SK-N-DZ (cell line): ENCODE results near the gene LYRM7. TPM values are rescaled to one million over a fixed set of nuclear protein-coding genes. Genes with fewer than 3 reads are reported as not detected.
"Not testable (repeated sequence)": the region's sequence is repeated elsewhere in the genome, so short reads cannot be mapped to it uniquely, and the experiment has no call there.

Source experiments
- DNase-seq: peaks from one replicate; pipeline ENCODE4 v3.0.0-alpha.2; 2015; ENCODE audit warnings: low spot score
- polyA plus RNA-seq, 2 experiments: library from polyadenylated mRNA; depleted of rRNA; stranded (reverse); fragments of >200 nt; gene quantifications; 2 replicates each; pipeline ENCODE4 v1.2.3, GENCODE V29; 2014

LYRM7 gene
- polyA plus RNA-seq (2014; cell fraction: cytosol; rRNA removed): 15.4 and 17.6 TPM in 2 replicates
- 6.4 and 13.2 TPM in 2 replicates for polyA plus RNA-seq (2014; cell fraction: nucleus; rRNA removed)

- DNase-seq: peak; percentile 100
Measured at GRCh38 chr5:131170540-131171275, at the start of gene LYRM7. LYRM7 (plus strand) TSS chr5:131170944; CDS start chr5:131171021, 77 bp downstream.

DNA sequence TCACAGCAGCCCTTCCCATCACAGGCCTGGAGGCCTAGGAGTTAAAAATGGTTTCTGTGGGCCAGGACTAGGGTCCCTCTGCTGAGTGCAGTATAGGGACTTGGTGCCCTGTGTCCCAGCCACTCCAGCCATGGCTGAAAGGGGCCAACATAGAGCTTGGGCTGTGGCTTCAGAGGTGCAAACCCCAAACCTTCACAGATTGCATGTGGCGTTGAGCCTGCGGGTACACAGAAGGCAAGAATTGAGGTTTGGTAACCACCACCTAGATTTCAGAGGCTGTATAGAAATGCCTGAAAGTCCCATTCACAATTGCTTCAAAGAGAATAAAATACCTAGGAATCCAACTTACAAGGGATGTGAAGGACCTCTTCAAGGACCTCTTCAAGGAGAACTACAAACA lies 43.5 kb upstream of the LYRM7 start:
- DNase-seq: not testable (repeated sequence)

DNA sequence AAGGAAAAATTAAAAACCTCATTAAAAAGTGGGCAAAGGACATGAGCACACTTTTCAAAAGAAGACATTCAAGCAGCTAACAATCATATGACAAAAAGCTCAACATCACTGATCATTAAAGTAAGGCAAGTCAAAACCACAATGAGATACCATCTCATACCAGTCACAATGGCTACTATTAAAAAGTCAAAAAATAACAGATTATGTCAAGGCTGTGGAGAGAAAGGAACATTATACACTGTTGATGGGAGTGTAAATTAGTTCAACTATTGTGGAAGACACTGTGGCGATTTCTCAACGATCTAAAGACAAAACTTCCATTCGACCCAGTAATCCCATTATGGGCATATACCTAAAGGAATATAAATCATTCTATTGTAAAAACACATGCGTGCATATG lies 41.4 kb upstream of the LYRM7 start:
- DNase-seq: no peak

DNA sequence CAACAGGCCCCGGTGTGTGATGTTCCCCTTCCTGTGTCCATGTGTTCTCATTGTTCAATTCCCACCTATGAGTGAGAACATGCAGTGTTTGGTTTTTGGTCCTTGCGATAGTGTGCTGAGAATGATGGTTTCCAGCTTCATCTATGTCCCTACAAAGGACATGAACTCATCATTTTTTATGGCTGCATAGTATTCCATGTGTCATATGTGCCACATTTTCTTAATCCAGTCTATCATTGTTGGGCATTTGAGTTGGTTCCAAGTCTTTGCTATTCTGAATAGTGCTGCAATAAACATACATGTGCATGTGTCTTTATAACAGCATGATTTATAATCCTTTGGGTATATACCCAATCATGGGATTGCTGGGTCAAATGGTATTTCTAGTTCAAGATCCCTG lies 37.7 kb upstream of the LYRM7 start:
- not testable (repeated sequence) for DNase-seq

DNA sequence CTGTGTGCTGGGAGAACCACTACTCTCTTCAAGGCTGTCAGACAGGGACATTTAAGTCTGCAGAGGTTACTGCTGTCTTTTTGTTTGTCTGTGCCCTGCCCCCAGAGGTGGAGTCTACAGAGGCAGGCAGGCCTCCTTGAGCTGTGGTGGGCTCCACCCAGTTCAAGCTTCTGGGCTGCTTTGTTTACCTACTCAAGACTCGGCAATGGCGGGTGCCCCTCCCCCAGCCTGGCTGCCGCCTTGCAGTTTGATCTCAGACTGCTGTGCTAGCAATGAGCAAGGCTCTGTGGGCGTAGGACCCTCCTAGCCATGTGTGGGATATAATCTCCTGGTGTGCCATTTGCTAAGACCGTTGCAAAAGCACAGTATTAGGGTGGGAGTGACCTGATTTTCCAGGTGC lies 32.3 kb upstream of the LYRM7 start:
- DNase-seq: not testable (repeated sequence)

- no peak for DNase-seq
Measured at GRCh38 chr5:131139321-131139720, 31.4 kb upstream of the LYRM7 start.

- DNase-seq: no peak
Measured at GRCh38 chr5:131142970-131143617, 27.6 kb upstream of the LYRM7 start.

DNA sequence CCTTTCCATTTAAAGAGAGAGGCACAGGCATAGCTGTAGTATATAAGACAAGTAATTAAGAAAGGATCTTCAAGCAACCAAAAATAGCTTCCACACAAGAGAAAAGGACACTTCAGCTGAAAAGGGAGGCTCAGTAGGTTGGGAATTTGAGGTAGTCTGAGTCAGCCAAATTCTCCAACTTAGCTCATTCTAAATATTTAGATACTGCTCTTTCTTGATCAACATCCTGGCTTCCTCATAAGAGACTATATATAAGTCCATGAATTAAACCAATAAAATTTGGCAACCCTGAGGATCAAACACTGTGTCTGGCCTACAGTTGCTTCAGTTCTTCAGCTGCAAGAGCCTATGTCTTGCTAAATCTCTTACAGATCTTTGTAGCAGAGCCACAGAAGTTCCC lies 23.5 kb upstream of the LYRM7 start:
- DNase-seq: no peak

DNA sequence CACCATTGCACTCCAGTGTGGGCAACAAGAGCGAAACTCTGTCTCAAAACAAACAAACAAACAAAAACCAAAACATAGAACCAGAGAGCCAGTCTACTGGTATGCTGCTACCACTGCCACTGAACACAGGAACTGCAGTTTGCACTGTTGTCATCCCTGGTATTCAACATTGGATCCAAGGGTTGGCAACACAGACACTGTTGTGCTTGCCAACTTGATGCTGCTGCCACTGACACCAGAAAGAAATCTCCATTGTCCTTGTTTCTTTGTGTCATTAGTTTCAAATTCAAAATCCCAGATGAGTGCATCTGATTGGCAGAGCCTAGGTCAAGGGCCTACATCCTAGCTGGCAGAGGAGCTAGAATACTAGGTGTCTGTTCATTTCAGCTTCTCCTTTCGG lies 21.9 kb upstream of the LYRM7 start:
- no peak for DNase-seq

- DNase-seq: no peak
Measured at GRCh38 chr5:131150408-131150807, 20.3 kb upstream of the LYRM7 start.

DNA sequence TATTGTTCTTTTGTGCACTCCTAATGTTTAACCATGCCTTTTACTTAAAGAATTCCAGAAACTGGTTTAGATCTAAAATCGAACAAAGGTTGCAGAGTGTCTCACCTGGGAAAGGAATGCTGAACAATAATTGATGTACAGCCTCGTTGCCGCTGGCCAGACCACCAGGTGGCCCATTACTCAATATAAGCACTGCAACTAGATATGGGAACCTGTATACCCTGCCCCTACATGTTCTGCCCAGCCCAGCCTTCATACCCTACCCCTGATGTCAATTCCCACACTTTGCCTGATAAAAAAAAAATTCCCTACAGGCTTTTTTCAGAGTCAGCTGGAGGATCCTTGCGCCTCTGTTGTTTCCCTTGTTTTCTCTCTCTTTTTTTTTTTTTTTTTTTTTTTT lies 19.5 kb upstream of the LYRM7 start:
- no peak for DNase-seq

- DNase-seq: no peak
Measured at GRCh38 chr5:131156385-131156784, 14.4 kb upstream of the LYRM7 start.

GRCh38 chr5:131156957-131157356 lies 13.8 kb upstream of the LYRM7 start:
- DNase-seq: no peak

- no peak for DNase-seq
Measured at GRCh38 chr5:131160134-131160533, 10.6 kb upstream of the LYRM7 start.

DNA sequence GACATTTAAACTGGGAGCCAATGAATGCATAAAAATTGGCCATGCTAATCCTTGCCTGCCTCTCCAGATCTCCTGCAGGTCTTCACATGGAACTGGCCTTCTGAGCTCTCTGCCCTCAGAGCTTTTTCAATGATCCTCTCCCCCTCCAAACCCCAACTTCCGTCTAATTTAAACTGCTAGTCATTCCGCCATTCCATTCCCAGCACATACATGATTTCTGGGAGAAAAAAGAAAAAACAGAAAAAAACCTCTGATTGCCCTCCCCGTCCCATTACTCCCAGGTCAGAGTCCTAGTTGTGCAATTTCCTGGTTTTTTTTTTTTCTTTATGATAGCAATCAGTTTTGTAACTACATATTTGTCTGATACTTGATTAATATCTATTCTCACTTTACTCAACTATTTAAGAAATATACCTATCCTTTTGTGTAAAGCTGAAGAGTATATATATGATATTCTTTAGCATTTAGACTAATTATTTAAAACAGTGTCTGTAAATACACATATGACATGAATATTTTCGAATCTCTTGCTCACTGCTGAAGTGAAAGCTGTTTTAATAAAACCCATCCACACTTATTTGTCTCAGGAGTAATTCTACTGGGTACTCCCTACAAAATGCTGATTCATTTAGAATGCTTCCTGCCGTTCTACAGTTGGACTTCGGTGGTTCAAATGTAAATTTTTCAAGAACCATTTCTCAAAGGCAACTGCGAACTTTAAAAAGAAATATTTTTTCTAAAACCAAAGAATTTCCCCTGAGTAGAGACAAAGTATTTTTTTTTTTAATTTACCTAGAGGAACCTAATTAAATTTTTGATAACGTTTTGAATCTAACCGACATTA lies 7.2 kb upstream of the LYRM7 start:
- no peak for DNase-seq

DNA sequence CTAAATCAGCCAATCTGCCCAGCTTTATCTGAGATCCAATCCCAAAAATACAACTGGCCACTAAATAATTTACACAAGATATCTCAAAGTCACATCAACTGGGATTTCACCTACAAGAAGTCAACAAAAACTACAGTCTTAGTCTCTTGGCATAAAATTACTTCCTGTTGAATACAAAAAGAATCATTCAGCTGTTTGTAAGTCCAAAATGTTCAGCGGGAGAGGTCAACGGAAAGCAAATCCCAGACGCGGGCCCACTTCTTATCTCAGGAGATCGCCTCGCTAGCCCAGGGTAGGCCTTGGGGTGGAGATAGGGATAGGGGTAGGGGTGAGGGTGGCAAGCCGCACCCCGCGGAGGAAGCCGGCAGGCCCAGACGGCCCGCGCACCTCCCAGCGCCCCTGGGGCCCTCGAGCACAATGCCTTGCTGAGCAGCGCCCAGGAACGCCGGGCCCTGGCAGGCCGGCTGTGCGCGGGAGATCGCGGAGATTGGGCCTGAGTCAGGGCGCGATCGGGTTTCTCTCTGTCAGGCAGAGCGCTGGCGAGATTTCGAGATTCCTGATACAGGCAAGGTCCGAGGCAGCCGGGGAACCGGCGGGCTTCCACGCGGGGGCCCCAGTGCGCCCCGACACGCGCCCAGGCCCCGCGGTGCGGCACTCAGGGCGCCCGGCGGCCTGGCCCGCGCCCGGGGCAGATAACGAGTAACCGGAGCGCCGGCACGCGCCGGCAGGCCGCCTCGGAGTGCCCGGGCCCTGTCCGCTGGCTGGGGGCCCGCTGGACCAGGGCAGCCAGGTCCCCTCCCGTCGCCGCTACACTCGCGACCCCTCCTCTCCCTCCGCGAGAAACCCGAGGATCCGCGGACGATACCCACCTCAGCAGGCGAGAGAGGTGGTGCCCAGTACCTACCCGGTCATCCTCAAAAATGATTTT lies 6.3 kb upstream of the LYRM7 start:
- peak; percentile 84 for DNase-seq

DNA sequence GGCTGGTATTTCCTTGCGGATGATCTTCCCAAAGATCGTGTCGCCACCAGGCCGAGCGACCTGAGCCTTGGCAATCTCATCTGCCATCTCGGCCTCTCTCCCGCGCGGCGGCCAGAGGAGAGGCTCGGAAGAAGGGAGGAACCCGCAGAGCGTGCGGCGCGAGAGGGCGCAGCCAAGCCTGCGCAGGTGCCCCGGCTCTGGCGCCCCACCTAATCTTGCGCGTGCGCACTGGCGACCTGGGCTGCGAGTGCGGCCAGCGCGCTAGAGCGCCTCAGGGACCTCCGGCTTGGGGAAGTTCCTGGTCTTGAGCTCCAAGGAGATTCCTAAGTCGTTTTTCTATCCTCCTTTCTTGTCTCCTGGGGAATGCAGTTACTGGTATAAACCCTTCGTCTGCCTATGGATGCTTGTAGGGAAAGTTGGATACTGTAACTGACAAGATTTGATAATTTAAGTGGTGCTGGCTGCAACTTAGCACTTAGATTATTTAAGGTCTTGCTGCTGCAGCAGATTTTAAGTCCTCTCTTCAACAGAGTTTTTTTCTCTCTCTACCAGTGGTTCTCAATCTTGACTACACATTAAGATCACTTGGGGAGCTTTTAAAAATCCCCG lies 5.5 kb upstream of the LYRM7 start, which contains the start of gene HINT1:
Gene HINT1, minus strand, starts transcription at position 138 of the 609 bp plus-strand sequence. Its CDS starts 51 bp downstream, at position 87.
- peak; percentile 92 for DNase-seq

GRCh38 chr5:131167615-131168014 lies 3.1 kb upstream of the LYRM7 start:
- DNase-seq: no peak

GRCh38 chr5:131169810-131170539 lies 769 bp upstream of the LYRM7 start:
- DNase-seq: no peak
